Small intestine (tissue), 7 donors: ENCODE data around the gene REXO1. TPM values are rescaled to one million over a fixed set of nuclear protein-coding genes. Genes with fewer than 3 reads are reported as not detected.

Experiments used
- DNase-seq, 2 donors: peaks; one replicate each; pipeline versions ENCODE4 v3.0.0 to v3.0.0-alpha.2; 2013
- FAIRE-seq: peaks from 2 replicates; lab custom pipeline; 2012; peaks lifted over from hg19 to GRCh38; lab: Jason Lieb, UNC
- H3K27ac ChIP-seq, 3 donors: one replicate each; pipeline ENCODE4 v1.5.1; 2013; ENCODE audit warnings: low read length in 2 of 3, mild to moderate bottlenecking in 2 of 3, control low read depth in 1 of 3, inconsistent platforms in 1 of 3, low read depth in 1 of 3, moderate library complexity in 1 of 3
- H3K27me3 ChIP-seq, 3 donors: one replicate each; pipeline ENCODE4 v1.6.1; 2013; ENCODE audit warnings: low read length in 3 of 3, inconsistent platforms in 1 of 3; ENCODE audit not compliant: control insufficient read depth in 3 of 3, insufficient read depth in 3 of 3
- H3K36me3 ChIP-seq, 3 donors: one replicate each; pipeline ENCODE4 v1.6.1; 2013; ENCODE audit warnings: low read length in 3 of 3, inconsistent platforms in 1 of 3, low read depth in 1 of 3, mild to moderate bottlenecking in 1 of 3, moderate library complexity in 1 of 3; ENCODE audit not compliant: control insufficient read depth in 3 of 3, insufficient read depth in 2 of 3
- H3K4me1 ChIP-seq, 3 donors: one replicate each; pipeline ENCODE4 v1.6.1; 2013; ENCODE audit warnings: low read length in 2 of 3, inconsistent platforms in 1 of 3, low read depth in 1 of 3, mild to moderate bottlenecking in 1 of 3, moderate library complexity in 1 of 3; ENCODE audit not compliant: control insufficient read depth in 3 of 3, insufficient read depth in 2 of 3
- H3K4me3 ChIP-seq, 3 donors: one replicate each; pipeline ENCODE4 v1.5.1; 2013; ENCODE audit warnings: low read length in 3 of 3, control low read depth in 1 of 3, inconsistent platforms in 1 of 3, low read depth in 1 of 3, mild to moderate bottlenecking in 1 of 3, moderate library complexity in 1 of 3
- H3K9me3 ChIP-seq, 2 donors: one replicate each; pipeline ENCODE4 v1.6.1; 2013; ENCODE audit warnings: low read depth in 1 of 2, low read length in 1 of 2; ENCODE audit not compliant: control insufficient read depth in 2 of 2, insufficient read depth in 1 of 2
- WGBS, 3 donors: extraction: QIAGEN DNeasy Blood & Tissue Kit; methylation state at CpG; one replicate each; pipeline ENCODE4 v1.1.7; 2013; 5-methylcytosine and 5-hydroxymethylcytosine counted together
- polyA plus RNA-seq, 4 donors: library from polyadenylated mRNA; stranded (reverse) in 3 of 4; unstranded in 1 of 4; fragments of 200-250 nt in 3 of 4; fragments of 120-200 nt in 1 of 4; gene quantifications; one replicate each; pipeline versions ENCODE4 v1.2.1 to v1.2.3, GENCODE V29; 2013
- donor health status: healthy with polysubstance abuse.
- donor health status: control.
- donor health status: control.
- donor health status: Bipolar disorder and iron deficiency.
- donor health status: healthy.

The REXO1 gene
- polyA plus RNA-seq, 4 donors, result 18.4 to 31.8 (median 23.6) TPM

DNA sequence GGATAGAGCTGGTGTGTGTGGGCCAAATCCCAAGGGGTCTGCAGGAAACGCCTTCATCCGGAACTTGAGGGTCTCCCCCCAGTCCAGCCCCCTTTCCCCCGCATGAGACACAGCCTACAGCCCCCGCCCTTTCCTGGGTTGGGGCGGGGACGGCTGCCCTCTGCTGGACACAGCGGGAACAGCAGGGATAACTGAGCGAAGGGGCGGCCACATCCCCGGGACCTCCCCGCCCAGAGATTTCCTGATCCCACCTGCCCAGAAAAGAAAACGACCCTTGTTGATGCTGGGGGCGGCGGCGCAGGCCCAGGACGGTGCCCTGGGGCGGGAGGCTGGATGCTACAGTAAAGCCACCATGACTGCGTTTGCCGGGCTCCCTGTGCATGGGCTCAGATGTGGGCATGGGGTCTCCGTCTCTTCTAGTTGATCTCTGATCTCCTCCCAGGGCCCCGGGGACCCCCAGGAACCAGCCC lies 80.8 kb downstream of the REXO1 start:
- H3K27ac ChIP-seq, result no peak overlapping the region
- peak in 1 of 2 donors; percentile 49 for DNase-seq
- H3K4me3 ChIP-seq, result no peak overlapping the region
- no peaks in the 10 kb centered on the region for H3K4me1 ChIP-seq
- FAIRE-seq, result no peak
- no peaks in the 10 kb centered on the region for H3K36me3 ChIP-seq
- H3K9me3 ChIP-seq, result peaks cover 0 to 14% of the 10 kb centered on the region in 2 donors
- peaks cover 17 to 94% (median 56%) of the 10 kb centered on the region in 3 donors for H3K27me3 ChIP-seq
- WGBS, 3 donors, result 3 to 4% (median 4%) methylated on average over 17 to 21 of the region's 21 CpGs

DNA sequence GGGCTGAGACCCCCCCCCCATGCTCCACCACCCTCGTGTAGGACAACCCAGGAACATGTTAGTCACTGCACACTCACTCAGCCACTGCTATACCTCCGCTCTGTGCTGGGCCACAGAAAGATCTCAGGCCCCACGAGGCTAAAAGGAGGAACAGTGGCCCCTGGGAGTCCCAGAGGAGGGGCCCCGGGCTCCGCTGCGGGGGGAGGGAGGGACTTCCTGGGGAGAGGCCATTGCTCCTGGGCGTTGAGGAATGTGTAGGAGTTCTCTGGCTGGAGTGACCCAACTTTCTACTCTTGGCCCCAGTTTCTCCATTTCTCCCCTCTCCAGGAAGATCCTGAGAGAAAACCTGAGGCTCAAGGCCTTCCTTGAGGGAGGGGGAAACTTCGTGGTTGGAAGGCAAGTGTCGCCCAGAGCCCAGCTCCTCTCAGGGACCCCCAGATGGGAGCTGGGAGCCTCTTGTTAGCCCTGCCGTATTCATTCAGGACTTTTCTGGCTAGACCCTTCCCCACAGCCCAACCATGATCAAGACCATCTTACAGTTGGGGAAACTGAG lies 81.4 kb downstream of the REXO1 start:
- no peaks in the 10 kb centered on the region for H3K4me1 ChIP-seq
- no peak overlapping the region for H3K27ac ChIP-seq
- no peak for DNase-seq
- 17 to 24% (median 18%) methylated on average over 10 of the region's 10 CpGs for WGBS, 3 donors
- no peaks in the 10 kb centered on the region for H3K36me3 ChIP-seq
- no peak for FAIRE-seq
- peaks cover 0 to 14% of the 10 kb centered on the region in 2 donors for H3K9me3 ChIP-seq
- peaks cover 24 to 95% (median 62%) of the 10 kb centered on the region in 3 donors for H3K27me3 ChIP-seq
- H3K4me3 ChIP-seq, result no peak overlapping the region

DNA sequence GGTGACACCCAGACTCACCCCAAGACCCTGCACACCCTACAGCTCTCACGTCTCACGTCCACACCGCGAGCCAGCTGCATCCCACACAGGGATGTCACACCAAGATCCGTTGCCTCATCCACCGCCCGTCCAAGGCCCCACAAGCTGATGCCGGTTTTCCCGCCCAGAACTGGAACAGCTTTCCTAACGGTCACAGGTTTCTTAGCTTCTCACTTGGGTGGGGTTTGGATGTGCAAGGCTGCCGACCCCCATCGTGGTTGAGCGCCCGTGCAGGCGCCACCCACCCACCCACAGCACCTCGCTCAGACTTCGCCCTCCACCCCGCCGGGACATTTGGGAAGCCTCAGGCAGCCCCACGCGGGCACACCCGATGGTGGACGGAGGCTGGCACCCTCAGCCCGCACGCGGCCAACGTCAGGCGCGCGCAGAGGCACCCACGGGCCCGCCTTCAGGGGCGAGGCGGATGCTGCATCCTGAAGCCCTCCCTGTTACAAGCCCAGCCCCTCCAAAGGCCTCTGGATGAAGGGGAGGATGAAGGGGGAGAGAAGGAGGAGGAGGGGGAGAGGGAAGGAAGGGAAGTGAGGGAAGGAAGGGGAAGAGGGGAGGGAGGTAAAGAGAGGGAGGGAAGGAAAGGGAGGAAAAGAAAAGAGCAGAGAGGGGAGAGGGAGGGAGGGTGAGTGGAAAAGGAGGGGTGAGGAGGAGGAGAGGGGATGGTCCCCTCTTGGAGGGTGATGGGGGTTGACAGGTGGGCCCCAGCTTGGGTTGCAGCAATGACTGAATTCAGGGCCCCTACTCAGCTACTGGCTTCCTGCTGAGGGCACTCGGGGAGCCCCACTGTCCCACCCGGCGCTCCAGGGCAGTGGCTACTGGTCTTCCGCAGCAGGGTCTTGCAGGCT lies 82.1 kb downstream of the REXO1 start:
- DNase-seq (no peak), FAIRE-seq (no peak)
- no peak overlapping the region for H3K4me3 ChIP-seq
- no peak overlapping the region for H3K27ac ChIP-seq
- peaks cover 27 to 97% (median 65%) of the 10 kb centered on the region in 3 donors for H3K27me3 ChIP-seq
- H3K9me3 ChIP-seq, result peaks cover 0 to 12% of the 10 kb centered on the region in 2 donors
- H3K36me3 ChIP-seq, result no peaks in the 10 kb centered on the region
- WGBS, 3 donors, result 6 to 12% (median 11%) methylated on average over 38 of the region's 38 CpGs
- no peaks in the 10 kb centered on the region for H3K4me1 ChIP-seq

Other genes starting within 250 kb of the REXO1 start
- 100 to 1,000 TPM; 115 to 283 (median 212) TPM for gene UQCR11, start 243.0 kb downstream of the REXO1 start, polyA plus RNA-seq
- 10 to 100 TPM; 43.2 to 68.9 (median 52.7) TPM for gene TCF3, start 195.9 kb downstream of the REXO1 start, polyA plus RNA-seq
- under 1 TPM; under 0.01 to 0.46 (median 0.15) TPM for gene ONECUT3, start 95.0 kb downstream of the REXO1 start, polyA plus RNA-seq
- under 1 TPM in 3 of 4 donors, not detected in 1; 0.45 to 0.52 (median 0.47) TPM for gene ATP8B3, start 36.2 kb downstream of the REXO1 start, polyA plus RNA-seq
- 10 to 100 TPM in 3 of 4 donors, 1 to 10 TPM in 1; 7.8 to 18.6 (median 14.0) TPM for gene KLF16, start 15.1 kb upstream of the REXO1 start, polyA plus RNA-seq
- gene ABHD17A, start 37.0 kb upstream of the REXO1 start, polyA plus RNA-seq, result 10 to 100 TPM; 49.1 to 79.6 (median 62.0) TPM
- gene ADAT3, start 56.9 kb upstream of the REXO1 start, polyA plus RNA-seq, result 10 to 100 TPM in 3 of 4 donors, 1 to 10 TPM in 1; 4.7 to 38.1 (median 23.1) TPM
- 10 to 100 TPM; 31.3 to 39.4 (median 36.0) TPM for gene SCAMP4, start 56.9 kb upstream of the REXO1 start, polyA plus RNA-seq
- 10 to 100 TPM; 31.3 to 52.8 (median 42.0) TPM for gene CSNK1G2, start 92.7 kb upstream of the REXO1 start, polyA plus RNA-seq
- gene BTBD2, start 167.2 kb upstream of the REXO1 start, polyA plus RNA-seq, result 100 to 1,000 TPM in 1 of 4 donors, 10 to 100 TPM in 3; 32.7 to 101 (median 53.0) TPM
- 100 to 1,000 TPM in 1 of 4 donors, 10 to 100 TPM in 3; 47.6 to 101 (median 88.9) TPM for gene MKNK2, start 202.8 kb upstream of the REXO1 start, polyA plus RNA-seq
- 10 to 100 TPM in 3 of 4 donors, 1 to 10 TPM in 1; 7.6 to 18.3 (median 14.5) TPM for gene MOB3A, start 247.8 kb upstream of the REXO1 start, polyA plus RNA-seq
- 1 to 10 TPM; 2.4 to 5.8 (median 4.2) TPM for gene IZUMO4, start 248.4 kb upstream of the REXO1 start, polyA plus RNA-seq